PC-3 (cell line): ENCODE data around the gene IFT81.

Experiments used
- CTCF ChIP-seq: fragments of 300-600 bp; sonication (generic); conservative IDR thresholded peaks from 2 replicates; pipeline ENCODE4 v1.5.1; 2017; ENCODE audit warnings: antibody characterized with exemption, low read depth, mild to moderate bottlenecking, low read length
- EZH2 ChIP-seq: fragments of 300-600 bp; sonication (generic); IDR thresholded peaks from one replicate; pipeline ENCODE4 v1.6.1; 2017; ENCODE audit warnings: antibody characterized with exemption, mild to moderate bottlenecking, low read length; ENCODE audit not compliant: unreplicated experiment
- EZH2phosphoT487 ChIP-seq: fragments of 300-600 bp; sonication (generic); IDR thresholded peaks from 2 replicates; pipeline ENCODE4 v1.6.1; 2018; ENCODE audit warnings: mild to moderate bottlenecking, antibody characterized with exemption, low read length, borderline replicate concordance

- TF ChIP-seq EZH2phosphoT487: no peak
- no peak for TF ChIP-seq CTCF
- no peak for TF ChIP-seq EZH2
Measured at GRCh38 chr12:110109837-110110535, 14.2 kb upstream of the IFT81 start.
